Liver (tissue), 9 donors: ENCODE results near the gene IL5RA. TPM values are rescaled to one million over a fixed set of nuclear protein-coding genes. Genes with fewer than 3 reads are reported as not detected.

Experiments used
- DNase-seq: peaks from one replicate; pipeline ENCODE4 v3.0.0-alpha.2; 2017; ENCODE audit warnings: low spot score
- H3K27ac ChIP-seq, 2 donors: one replicate each; pipeline ENCODE4 v1.7.0; 2013; ENCODE audit warnings: inconsistent platforms in 2 of 2, low read length in 2 of 2, control low read depth in 1 of 2, low read depth in 1 of 2, mild to moderate bottlenecking in 1 of 2
- H3K27me3 ChIP-seq, 4 donors: one replicate each; pipeline versions ENCODE4 v1.6.1 to v1.7.0; 2013; ENCODE audit warnings: low read length in 3 of 4, inconsistent platforms in 1 of 4, mild to moderate bottlenecking in 1 of 4, moderate library complexity in 1 of 4; ENCODE audit not compliant: control insufficient read depth in 4 of 4, insufficient read depth in 4 of 4
- H3K36me3 ChIP-seq, 4 donors: one replicate each; pipeline versions ENCODE4 v1.6.1 to v1.7.0; 2013; ENCODE audit warnings: low read length in 3 of 4, mild to moderate bottlenecking in 3 of 4, low read depth in 1 of 4, moderate library complexity in 1 of 4; ENCODE audit not compliant: control insufficient read depth in 4 of 4, insufficient read depth in 3 of 4
- H3K4me1 ChIP-seq, 4 donors: one replicate each; pipeline versions ENCODE4 v1.6.1 to v1.7.0; 2013; ENCODE audit warnings: low read length in 3 of 4, mild to moderate bottlenecking in 3 of 4, moderate library complexity in 1 of 4; ENCODE audit not compliant: control insufficient read depth in 4 of 4, insufficient read depth in 4 of 4
- H3K4me3 ChIP-seq, 3 donors: one replicate each; pipeline versions ENCODE4 v1.6.1 to v1.7.0; 2013; ENCODE audit warnings: low read length in 3 of 3, control low read depth in 1 of 3, low read depth in 1 of 3, mild to moderate bottlenecking in 1 of 3
- H3K9ac ChIP-seq, 2 donors: one replicate each; pipeline ENCODE4 v1.7.0; 2013; ENCODE audit warnings: low read length in 2 of 2, mild to moderate bottlenecking in 2 of 2, moderate library complexity in 2 of 2, control low read depth in 1 of 2, low read depth in 1 of 2
- H3K9me3 ChIP-seq, 4 donors: one replicate each; pipeline versions ENCODE4 v1.6.1 to v1.7.0; 2013; ENCODE audit warnings: low read length in 3 of 4; ENCODE audit not compliant: control insufficient read depth in 4 of 4
- ATF3 ChIP-seq: IDR thresholded peaks from 2 replicates; pipeline ENCODE4 v1.6.1; 2016; ENCODE audit warnings: antibody characterized with exemption
- CTCF ChIP-seq: fragments of 150-350 bp; IDR thresholded peaks from 2 replicates; pipeline ENCODE4 v1.5.1; 2017; ENCODE audit warnings: improper control_type of control experiment, low read depth, low read length; ENCODE audit not compliant: missing input control
- FOXA1 ChIP-seq: IDR thresholded peaks from 2 replicates; pipeline ENCODE4 v1.6.1; 2016; ENCODE audit warnings: antibody characterized with exemption
- FOXA2 ChIP-seq: IDR thresholded peaks from 2 replicates; pipeline ENCODE4 v1.6.1; 2016; ENCODE audit warnings: antibody characterized with exemption
- HNF4A ChIP-seq, 2 donors: conservative IDR thresholded peaks; 2 replicates each; pipeline ENCODE4 v1.6.1; 2016; ENCODE audit warnings: antibody characterized with exemption in 2 of 2, mild to moderate bottlenecking in 2 of 2
- HNF4G ChIP-seq: IDR thresholded peaks from 2 replicates; pipeline ENCODE4 v1.6.1; 2016; ENCODE audit warnings: antibody characterized with exemption
- JUND ChIP-seq, 2 donors: IDR thresholded peaks; 2 replicates each; pipeline ENCODE4 v1.6.1; 2016; ENCODE audit warnings: antibody characterized with exemption in 2 of 2
- RAD21 ChIP-seq, 2 donors: IDR thresholded peaks; 2 replicates each; pipeline ENCODE4 v1.6.1; 2016; ENCODE audit warnings: antibody characterized with exemption in 2 of 2, mild to moderate bottlenecking in 2 of 2
- RXRA ChIP-seq, 2 donors: IDR thresholded peaks; 2 replicates each; pipeline ENCODE4 v1.6.1; 2017 to 2018; ENCODE audit warnings: antibody characterized with exemption in 2 of 2, mild to moderate bottlenecking in 1 of 2
- SP1 ChIP-seq: IDR thresholded peaks from 2 replicates; pipeline ENCODE4 v1.6.1; 2018; ENCODE audit warnings: antibody characterized with exemption, mild to moderate bottlenecking
- YY1 ChIP-seq: IDR thresholded peaks from 2 replicates; pipeline ENCODE4 v1.6.1; 2016; ENCODE audit warnings: antibody characterized with exemption, mild to moderate bottlenecking
- ZBTB33 ChIP-seq: IDR thresholded peaks from 2 replicates; pipeline ENCODE4 v1.6.1; 2016; ENCODE audit warnings: antibody characterized with exemption
- WGBS: extraction: QIAGEN DNeasy Blood & Tissue Kit; methylation state at CpG from one replicate; pipeline ENCODE4 v1.1.7; 2013; 5-methylcytosine and 5-hydroxymethylcytosine counted together
- polyA plus RNA-seq, 2 donors: library from polyadenylated mRNA; stranded (reverse) in 1 of 2; unstranded in 1 of 2; fragments of 200-250 nt in 1 of 2; fragments of >200 nt in 1 of 2; fragmentation: Nextera tagmentation in 1 of 2; extraction: Ambion mirVana in 1 of 2; gene quantifications; one replicate each; pipeline versions ENCODE4 v1.2.1 to v1.2.3, GENCODE V29; 2013 to 2015
- total RNA-seq, 2 donors: library from RNA; depleted of rRNA; stranded (reverse); fragments of >200 nt; gene quantifications; one replicate each; pipeline ENCODE4 v1.2.3, GENCODE V29; 2014
- TF ChIP-seq, protein P1 (sequence below): IDR thresholded peaks from 2 replicates; pipeline ENCODE4 v1.6.1; 2016; ENCODE audit warnings: antibody characterized with exemption
- TF ChIP-seq, protein P2 (sequence below): IDR thresholded peaks from 2 replicates; pipeline ENCODE4 v1.6.1; 2016; ENCODE audit warnings: antibody characterized with exemption, mild to moderate bottlenecking
- donor health status: healthy.
- donor health status: healthy.
- donor health status: healthy.
- donor health status: healthy.
- donor health status: healthy.

Gene IL5RA
- total and polyA plus RNA-seq, 4 donors: 0.02 to 0.56 (median 0.08) TPM; not detected in 1

DNA sequence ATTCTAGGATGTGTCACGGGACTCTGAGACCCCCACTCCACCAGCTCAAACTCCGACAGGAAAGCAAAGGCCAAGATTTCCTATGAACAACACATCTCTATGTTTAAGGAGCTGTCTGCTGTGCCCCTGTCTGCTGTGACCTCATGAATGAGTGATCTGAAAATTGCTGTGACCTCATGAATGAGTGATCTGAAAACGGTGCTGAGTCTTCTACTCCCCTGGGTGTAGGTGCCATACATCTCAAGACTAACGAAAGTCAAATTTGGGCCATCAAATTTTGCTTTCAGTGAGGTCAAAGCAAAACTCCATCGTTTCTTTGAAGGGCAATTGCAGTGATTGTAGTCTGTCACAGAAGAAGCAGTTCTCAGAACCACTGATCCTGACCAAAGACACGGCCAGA lies 24.4 kb downstream of the IL5RA start:
- no peak for TF ChIP-seq YY1
- TF ChIP-seq HNF4G: no peak
- no peak for TF ChIP-seq FOXA2
- no peak for DNase-seq

DNA sequence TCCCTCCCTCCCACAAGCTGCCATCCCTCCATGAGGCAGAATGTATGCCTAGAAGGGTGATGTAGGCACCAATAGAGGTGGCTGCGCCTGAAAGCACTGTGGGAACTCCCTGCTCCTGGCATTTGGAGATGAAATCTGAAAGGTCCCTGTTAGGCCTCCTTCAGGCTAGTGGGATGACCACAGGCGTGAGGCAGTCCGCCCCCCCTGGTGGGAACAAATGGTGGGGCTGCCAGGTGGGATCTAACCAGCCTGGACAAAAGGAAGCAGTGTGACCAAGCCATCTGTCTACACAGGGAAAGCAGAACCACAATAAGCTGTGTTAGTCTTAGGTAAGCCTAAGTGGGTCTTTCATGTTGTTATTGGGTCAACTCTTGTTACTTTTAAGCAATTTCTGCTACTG lies 25.3 kb downstream of the IL5RA start:
- Histone ChIP-seq H3K9ac (no peak overlapping the region), H3K27me3 (peaks cover 0 to 4% (median 0%) of the 10 kb centered on the region in 4 donors), H3K4me1 (no peaks in the 10 kb centered on the region), H3K36me3 (no peaks in the 10 kb centered on the region), H3K27ac (no peak overlapping the region), H3K4me3 (no peak overlapping the region), H3K9me3 (no peaks in the 10 kb centered on the region)
- DNase-seq: no peak
- TF ChIP-seq JUND (IDR thresholded peaks at IDR 0.05) (no peak), RAD21 (IDR thresholded peaks at IDR 0.05) (no peak), YY1 (no peak)
- TF ChIP-seq, protein P1, sequence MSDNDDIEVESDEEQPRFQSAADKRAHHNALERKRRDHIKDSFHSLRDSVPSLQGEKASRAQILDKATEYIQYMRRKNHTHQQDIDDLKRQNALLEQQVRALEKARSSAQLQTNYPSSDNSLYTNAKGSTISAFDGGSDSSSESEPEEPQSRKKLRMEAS: no peak
- 85% methylated on average over 3 of the region's 3 CpGs for WGBS

More for the DNA sequence above, 24.4 kb downstream of the IL5RA start:
- 73% methylated on average over 6 of the region's 6 CpGs for WGBS
- Histone ChIP-seq H3K9me3 (no peaks in the 10 kb centered on the region), H3K36me3 (no peaks in the 10 kb centered on the region), H3K27me3 (no peaks in the 10 kb centered on the region), H3K4me3 (no peak overlapping the region), H3K4me1 (no peaks in the 10 kb centered on the region), H3K27ac (no peak overlapping the region), H3K9ac (no peak overlapping the region)

DNA sequence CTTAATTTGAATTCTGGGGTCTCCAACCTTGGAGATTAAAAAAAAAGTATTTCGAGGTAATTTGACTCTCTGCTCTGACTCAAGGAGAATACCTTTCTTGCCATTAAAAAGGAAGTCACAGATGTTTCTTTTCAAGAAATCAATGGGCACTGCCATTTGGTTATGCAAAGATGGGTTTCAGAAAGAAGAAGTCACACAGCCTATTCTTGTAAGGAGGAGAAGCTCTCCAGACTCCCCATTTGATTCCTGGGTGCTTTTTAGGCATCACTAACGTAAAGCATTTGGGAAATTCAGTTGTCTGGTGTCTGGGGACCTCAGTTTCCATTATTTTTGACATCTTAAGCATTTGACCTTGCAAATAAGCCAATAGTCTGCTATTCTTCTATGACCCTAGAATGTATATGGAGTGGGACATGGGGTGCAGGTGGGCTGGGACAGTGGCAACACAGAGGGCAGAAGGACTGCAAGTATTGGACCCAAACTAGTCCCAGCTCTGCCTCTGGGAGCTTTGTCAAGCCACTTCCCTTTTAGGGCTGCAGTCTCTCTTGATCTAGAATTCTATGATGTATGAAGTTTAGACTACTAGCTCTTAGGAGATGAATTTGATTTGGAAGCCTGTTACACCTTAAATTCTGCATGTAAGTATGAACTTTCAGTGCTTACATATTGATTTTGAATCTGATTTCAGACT lies 27.8 kb downstream of the IL5RA start:
- no peaks in the 10 kb centered on the region for H3K36me3 ChIP-seq
- H3K9ac ChIP-seq: no peak overlapping the region
- 60% methylated on average over 2 of the region's 2 CpGs for WGBS
- H3K9me3 ChIP-seq: no peaks in the 10 kb centered on the region
- H3K27ac ChIP-seq: no peak overlapping the region
- no peak overlapping the region for H3K4me3 ChIP-seq
- peaks cover 0 to 4% (median 0%) of the 10 kb centered on the region in 4 donors for H3K27me3 ChIP-seq
- DNase-seq: no peak
- H3K4me1 ChIP-seq: no peaks in the 10 kb centered on the region
- TF ChIP-seq RXRA (IDR thresholded peaks at IDR 0.05): no peak
- TF ChIP-seq ZBTB33: no peak
- TF ChIP-seq SP1: no peak
- TF ChIP-seq FOXA1: no peak
- no peak for TF ChIP-seq ATF3
- no peak for TF ChIP-seq HNF4A (conservative IDR thresholded peaks at IDR 0.05)
- TF ChIP-seq CTCF: no peak
- TF ChIP-seq, protein P2, sequence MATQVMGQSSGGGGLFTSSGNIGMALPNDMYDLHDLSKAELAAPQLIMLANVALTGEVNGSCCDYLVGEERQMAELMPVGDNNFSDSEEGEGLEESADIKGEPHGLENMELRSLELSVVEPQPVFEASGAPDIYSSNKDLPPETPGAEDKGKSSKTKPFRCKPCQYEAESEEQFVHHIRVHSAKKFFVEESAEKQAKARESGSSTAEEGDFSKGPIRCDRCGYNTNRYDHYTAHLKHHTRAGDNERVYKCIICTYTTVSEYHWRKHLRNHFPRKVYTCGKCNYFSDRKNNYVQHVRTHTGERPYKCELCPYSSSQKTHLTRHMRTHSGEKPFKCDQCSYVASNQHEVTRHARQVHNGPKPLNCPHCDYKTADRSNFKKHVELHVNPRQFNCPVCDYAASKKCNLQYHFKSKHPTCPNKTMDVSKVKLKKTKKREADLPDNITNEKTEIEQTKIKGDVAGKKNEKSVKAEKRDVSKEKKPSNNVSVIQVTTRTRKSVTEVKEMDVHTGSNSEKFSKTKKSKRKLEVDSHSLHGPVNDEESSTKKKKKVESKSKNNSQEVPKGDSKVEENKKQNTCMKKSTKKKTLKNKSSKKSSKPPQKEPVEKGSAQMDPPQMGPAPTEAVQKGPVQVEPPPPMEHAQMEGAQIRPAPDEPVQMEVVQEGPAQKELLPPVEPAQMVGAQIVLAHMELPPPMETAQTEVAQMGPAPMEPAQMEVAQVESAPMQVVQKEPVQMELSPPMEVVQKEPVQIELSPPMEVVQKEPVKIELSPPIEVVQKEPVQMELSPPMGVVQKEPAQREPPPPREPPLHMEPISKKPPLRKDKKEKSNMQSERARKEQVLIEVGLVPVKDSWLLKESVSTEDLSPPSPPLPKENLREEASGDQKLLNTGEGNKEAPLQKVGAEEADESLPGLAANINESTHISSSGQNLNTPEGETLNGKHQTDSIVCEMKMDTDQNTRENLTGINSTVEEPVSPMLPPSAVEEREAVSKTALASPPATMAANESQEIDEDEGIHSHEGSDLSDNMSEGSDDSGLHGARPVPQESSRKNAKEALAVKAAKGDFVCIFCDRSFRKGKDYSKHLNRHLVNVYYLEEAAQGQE: no peak
- TF ChIP-seq JUND (IDR thresholded peaks at IDR 0.05): no peak
- TF ChIP-seq, protein P1: no peak
